Activated CD4-positive, alpha-beta T cell treated with anti-CD3 and anti-CD28 coated beads, Interleukin-10, Interleukin-2, amounts not matched to agents 100 ng/mL and 50 ng/mL, durations not matched to agents 16 hours and 8 hours (primary cell): Measurements from ENCODE around the gene CLECL1.
"Not testable (repeated sequence)": the region's sequence is repeated elsewhere in the genome, so short reads cannot be mapped to it uniquely, and the experiment has no call there.

Source experiments
- DNase-seq: peaks from one replicate; pipeline ENCODE4 v3.0.0-alpha.2; 2020

Gene CLECL1

GRCh38 chr12:9751204-9752144 is 18.6 kb upstream of the CLECL1 start:
- no peak for DNase-seq

- DNase-seq: peak; percentile 83
Measured at GRCh38 chr12:9750276-9751203, 17.6 kb upstream of the CLECL1 start.

- no peak for DNase-seq
Measured at GRCh38 chr12:9749640-9750039, 16.7 kb upstream of the CLECL1 start.

- no peak for DNase-seq
Measured at GRCh38 chr12:9745199-9745598, 12.3 kb upstream of the CLECL1 start.

GRCh38 chr12:9742661-9743060 is 9.8 kb upstream of the CLECL1 start:
- DNase-seq: no peak

- DNase-seq: peak; percentile 93
Measured at GRCh38 chr12:9741726-9742125, 8.8 kb upstream of the CLECL1 start.

GRCh38 chr12:9740106-9740750 is 7.3 kb upstream of the CLECL1 start:
- no peak for DNase-seq

GRCh38 chr12:9739404-9740105 is 6.7 kb upstream of the CLECL1 start:
- DNase-seq: not testable (repeated sequence)

- DNase-seq: not testable (repeated sequence)
Measured at GRCh38 chr12:9738905-9739304, 6.0 kb upstream of the CLECL1 start.

GRCh38 chr12:9736936-9737705 is 4.2 kb upstream of the CLECL1 start:
- DNase-seq: no peak

GRCh38 chr12:9735601-9736000 is 2.7 kb upstream of the CLECL1 start:
- no peak for DNase-seq

- peak; percentile 56 for DNase-seq
Measured at GRCh38 chr12:9731797-9732196, 1.1 kb downstream of the CLECL1 start.

- no peak for DNase-seq
Measured at GRCh38 chr12:9731393-9731792, 1.5 kb downstream of the CLECL1 start.

GRCh38 chr12:9730591-9730990 is 2.3 kb downstream of the CLECL1 start:
- no peak for DNase-seq

GRCh38 chr12:9730011-9730410 is 2.9 kb downstream of the CLECL1 start:
- no peak for DNase-seq

GRCh38 chr12:9729082-9729481 is 3.8 kb downstream of the CLECL1 start:
- DNase-seq: no peak

- DNase-seq: no peak
Measured at GRCh38 chr12:9727813-9728212, 5.1 kb downstream of the CLECL1 start.

- DNase-seq: no peak
Measured at GRCh38 chr12:9725213-9725870, 7.6 kb downstream of the CLECL1 start.

GRCh38 chr12:9724023-9724422 is 8.9 kb downstream of the CLECL1 start:
- DNase-seq: no peak

GRCh38 chr12:9721394-9722092 is 11.4 kb downstream of the CLECL1 start:
- DNase-seq: no peak
